HG03521 (cell line): Measurements from ENCODE around the gene MYH7B.

Experiments
- ATAC-seq: cut with Tn5 transposase; IDR thresholded peaks from one replicate; pipeline ENCODE4 v1.9.1; 2021; ENCODE audit warnings: mild to moderate bottlenecking, moderate library complexity; ENCODE audit not compliant: unreplicated experiment

The MYH7B gene

DNA sequence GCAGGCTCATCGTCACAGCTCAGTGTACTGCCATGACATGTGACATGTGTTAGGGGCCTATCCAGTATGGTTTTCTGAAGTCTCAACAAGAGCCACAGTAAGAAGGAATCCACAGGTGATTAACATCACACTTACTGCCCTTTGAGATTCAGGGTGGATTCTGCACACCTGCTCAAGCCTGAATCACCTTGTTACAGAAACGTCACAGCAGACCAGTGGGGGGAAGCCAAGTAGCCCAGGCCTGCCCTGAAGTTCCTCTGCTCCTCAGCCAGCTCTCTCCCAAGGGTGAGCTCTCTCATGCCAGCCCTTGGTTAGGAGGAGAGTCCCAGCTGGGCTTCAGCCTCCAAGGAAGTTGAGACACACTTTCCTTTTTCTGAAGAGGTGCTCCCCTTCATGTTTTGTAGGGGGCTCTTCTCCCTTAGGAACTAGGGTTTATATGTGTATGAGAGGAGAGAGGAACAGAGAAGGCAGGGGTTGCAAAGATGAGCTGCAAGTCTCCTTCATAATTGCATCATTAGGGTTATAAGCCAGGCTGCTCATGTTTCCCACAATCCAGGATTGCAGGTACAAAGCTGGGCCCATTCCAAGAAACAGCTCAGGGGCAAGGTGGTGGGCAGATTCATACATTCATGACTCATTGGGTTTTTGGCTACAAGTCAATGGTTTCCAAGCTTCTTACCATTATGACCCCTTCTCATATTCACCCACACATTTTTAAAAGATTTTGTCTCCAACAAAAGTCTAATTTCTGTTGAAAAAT lies 11.7 kb upstream of the MYH7B start:
- ATAC-seq, result no peak

DNA sequence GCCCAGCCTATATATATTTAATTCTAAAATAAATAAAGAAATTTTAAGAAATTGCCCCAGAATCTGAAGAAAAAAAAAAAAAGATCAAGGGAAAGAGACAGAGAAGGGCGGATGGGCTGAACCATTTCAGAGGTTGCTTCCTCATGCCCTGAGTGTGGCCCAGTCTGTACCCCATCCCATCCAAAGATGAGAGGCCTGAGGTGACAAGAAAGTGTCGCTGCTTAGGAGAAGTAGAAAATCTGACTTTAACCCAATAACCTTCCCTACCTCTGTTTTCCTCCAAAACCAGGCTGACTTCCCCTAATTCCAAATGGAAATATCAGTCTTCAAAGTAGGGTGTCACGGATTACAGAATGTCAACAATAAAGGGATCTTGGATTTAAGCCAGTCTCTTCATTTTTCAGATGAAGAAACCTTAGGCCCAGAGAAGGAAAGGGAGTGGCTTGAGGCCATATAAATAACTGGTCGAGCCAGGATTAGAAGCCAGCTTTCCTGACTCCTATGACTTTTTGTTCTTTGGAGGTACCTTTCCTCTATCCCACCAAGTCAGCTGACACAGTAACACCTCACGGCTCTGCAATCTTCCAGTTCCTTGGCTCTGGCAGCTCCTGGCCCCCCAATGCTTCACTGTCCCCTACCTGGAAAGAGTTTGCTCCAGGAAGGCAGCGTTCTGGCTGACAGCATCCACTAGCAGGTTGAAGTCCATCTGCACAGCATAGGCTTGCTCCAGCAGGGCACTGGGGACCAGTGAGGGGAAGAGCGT lies 10.2 kb upstream of the MYH7B start:
- no peak for ATAC-seq

DNA sequence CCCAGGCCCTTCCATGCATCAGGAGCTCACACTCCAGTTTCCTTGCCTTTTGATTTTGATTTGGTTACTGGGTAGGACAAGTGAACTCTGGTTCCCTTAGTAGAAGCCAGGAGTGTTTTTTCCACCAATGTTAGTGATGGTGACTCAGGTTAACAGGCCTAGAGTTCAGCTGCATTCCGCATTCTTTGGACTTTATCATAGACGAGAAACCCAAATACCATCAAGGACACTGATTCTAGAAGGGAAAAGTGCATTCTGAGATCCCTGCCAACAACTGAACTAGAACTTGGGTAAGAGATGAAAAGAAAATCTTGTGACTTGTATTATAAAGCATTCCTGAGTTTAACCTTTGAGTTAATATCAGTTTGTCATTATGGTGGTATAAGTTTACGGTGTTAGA lies 9.0 kb upstream of the MYH7B start:
- ATAC-seq, result no peak

DNA sequence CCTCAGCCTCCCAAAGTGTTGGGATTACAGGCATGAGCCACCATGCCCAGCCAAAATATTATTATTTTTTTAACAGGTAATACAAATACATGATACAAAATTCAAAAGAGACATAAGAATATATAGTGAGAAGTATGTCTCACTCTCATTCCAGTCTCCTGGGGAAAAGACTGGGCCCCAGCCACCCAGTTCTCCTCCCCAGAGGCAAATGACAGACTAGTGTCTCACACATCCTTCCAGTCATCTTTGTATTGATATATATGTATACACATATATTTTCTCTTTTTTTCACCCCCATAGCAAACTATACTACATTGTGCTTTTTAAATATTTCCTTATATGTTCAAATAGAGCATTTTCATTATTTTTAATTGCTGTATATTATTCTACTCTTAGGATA lies 8.3 kb upstream of the MYH7B start:
- ATAC-seq, result no peak

DNA sequence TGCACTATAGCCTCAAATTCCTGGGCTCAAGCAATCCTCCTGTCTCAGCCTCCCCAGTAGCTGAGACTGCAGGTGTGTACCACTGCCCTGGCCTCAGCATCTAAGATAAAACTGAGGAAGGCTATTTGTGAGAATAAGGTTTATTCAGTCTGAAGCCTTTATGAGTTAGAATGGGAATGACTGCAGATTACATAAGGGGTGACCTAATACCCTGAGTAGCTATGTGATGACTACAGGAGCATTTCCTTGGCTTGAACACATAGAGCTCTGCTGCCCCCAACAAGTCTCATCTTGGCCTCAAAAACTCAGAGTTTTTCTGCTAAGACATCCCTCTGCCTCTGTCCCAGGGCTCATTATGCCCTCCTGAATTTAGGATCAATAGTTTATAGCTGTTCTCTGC lies 7.6 kb upstream of the MYH7B start:
- ATAC-seq, result no peak

DNA sequence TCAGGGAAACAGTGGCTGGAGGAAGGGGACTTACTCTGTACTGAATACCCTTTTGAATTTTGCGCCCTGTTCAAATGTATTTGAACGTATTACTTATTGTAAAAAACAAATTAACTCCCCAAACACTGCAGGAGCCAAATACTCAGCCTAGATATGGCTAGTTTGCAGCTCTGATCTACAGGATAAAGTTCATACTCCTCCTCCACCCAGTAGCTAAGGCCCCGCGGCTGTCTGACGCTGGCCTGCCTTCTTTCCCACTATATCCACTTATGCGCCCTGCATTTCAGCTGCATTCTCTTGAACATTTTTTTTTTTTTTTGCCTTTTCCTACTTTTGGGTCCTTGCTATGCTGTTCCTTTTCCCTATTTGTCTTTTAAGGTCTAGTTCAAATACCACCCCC lies 6.5 kb upstream of the MYH7B start:
- ATAC-seq, result no peak

DNA sequence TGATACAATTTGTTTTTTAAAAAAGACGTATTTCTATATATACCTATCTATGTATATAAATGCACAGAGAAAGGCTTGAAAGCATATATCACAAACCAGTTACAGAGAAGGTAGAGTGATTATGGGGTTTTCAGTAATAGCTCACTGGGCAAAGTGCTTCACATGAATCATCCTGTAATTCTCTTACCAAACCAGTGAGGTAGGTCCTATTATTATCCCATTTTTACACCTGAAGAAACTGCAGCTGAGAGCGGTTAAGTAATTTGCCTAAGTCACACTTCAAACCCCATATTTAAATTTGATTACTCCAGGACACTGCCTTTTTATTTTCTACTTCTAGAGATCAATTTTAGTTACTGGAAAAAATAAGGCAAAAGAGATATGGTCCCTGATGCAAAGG lies 4.4 kb upstream of the MYH7B start:
- no peak for ATAC-seq

DNA sequence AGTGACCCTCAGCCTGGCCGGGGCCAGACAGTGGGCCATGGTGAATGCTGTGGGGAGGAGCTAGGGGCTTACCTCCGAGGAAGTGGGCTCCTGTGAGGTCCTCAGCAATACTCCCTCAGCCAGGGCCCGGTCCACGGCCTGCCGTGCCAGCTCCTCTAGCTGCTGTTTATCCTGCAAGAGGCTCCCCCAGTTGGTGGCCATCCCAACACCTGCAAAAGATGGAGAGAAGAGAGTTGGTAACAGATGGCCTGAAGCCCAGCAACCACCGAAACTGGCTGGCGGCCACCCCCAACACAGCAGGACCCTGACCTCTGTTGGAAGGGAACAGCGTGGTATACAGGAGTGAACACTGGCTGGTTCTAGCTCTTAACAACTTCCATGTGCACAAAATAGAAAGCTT lies 4.0 kb upstream of the MYH7B start:
- ATAC-seq, result no peak

DNA sequence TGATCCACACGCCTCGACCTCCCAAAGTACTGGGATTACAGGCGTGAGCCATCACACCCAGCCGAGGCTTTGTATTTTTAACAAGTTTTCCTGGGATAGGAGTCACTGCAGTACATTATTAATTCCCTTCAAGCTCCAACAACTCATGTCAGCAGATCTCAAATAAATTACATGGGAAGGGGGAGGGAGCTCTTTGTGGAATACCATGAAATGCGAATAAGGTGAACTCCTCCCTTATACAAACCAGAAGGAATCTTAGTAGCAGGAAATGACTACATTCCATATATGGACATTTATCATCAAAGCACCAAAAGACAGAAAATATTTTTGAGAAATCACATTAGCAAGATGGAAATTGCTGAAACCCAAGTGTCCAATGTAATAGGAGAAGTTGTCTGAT lies 3.0 kb upstream of the MYH7B start:
- ATAC-seq, result no peak

DNA sequence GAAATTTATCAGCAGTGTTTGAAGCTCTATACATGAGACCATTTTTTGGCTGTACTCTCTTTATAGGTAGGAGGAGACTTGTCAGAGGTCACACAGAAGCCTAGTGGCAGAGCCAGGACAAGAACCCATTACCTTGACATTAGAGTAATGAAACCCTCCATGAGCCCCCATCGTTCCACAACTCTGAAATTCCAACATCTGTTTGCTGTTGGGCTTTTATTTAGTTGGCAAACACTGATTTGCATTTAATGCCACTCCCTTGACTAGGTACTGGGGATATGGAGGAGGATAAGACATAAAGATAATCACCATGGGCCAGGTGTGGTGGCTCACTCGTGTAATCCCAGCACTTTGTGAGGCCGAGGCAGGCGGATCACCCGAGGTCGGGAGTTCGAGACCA lies 1.7 kb upstream of the MYH7B start:
- no peak for ATAC-seq

DNA sequence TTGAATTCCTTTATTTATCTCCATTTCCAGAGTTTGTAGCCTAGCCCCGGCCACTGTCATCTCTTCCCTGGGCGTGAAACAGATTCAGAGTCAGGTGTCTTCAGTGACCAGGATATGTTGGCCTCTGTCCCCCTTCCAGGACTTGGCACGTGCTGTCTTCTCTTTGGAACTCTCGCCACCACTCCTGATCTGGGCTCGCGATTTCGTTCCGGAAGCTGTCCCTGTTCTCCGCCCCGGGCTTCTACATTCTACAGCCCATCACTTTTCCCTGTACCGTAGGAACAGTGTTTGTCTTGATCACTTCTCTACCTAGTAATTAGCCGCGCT lies 801 bp upstream of the MYH7B start:
- no peak for ATAC-seq

DNA sequence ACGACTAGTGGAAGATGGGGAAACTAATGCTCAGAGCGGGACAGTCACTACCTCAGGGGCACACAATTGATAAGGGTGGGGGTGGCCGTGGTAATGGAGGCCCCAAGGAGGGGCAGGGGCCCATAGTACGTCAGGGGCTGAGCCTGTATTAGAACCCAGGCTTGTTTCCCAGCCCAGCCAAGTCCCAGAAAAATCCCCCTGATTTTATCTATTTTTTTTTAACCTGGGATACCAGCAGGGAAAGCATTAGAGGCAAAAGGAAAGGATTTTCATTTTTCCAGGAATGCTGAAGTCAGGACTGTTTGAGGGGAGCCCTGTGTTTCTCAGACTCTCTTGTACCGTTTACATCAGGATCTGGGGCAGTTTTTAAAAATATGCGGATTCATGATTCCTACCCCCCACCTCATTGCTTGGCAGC lies 382 bp downstream of the MYH7B start:
- no peak for ATAC-seq

DNA sequence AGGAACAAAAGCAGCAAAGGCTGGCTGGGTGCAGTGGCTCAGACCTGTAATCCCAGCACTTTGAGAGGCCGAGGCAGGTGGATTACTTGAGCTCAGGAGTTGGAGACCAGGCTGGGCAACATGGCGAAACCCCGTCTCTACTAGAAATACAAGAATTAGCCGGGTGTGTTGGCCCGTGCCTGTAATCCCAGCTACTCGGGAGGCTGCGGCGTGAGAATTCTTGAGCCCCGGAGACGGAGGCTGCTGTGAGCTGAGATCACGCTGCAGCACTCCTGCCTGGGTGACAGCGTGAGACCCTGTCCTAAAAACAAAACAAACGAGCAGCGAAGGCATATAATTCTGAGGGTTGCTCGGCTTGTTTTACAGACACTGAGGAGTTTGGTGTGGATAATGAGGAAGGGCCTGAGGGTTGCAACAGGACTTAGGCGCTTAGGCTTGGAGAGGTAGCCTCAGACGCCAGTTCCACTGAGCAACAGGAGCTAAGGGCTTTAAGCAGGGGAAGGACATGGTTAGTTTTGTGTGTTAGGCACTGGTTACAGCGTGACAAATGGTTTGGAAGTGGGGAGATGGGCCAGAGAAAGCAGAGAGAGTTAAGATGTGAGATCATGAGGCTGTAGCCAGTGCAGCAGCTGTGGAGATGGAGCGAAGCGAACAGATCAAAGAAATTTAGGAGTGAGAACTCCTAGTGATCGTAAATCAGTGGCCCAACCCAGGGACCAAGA lies 1.2 kb downstream of the MYH7B start:
- no peak for ATAC-seq

DNA sequence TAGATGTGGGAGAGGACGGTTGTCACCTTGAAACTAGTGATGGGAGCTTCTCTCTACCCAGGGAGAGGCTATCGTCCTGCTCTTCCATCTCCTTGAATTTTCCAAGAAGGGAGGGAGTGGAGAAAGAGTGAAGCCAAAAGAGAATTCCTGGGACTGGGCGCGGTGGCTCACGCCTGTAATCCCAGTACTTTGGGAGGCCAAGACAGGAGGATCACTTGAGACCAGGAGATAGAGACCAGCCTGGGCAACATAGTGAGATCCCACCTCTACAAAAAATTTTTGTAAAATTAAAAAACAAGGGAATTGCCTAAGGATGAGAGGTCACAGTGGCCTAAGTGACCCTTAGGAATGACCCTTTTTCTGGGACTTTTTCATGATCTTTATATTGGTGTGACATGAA lies 8.8 kb downstream of the MYH7B start:
- no peak for ATAC-seq

DNA sequence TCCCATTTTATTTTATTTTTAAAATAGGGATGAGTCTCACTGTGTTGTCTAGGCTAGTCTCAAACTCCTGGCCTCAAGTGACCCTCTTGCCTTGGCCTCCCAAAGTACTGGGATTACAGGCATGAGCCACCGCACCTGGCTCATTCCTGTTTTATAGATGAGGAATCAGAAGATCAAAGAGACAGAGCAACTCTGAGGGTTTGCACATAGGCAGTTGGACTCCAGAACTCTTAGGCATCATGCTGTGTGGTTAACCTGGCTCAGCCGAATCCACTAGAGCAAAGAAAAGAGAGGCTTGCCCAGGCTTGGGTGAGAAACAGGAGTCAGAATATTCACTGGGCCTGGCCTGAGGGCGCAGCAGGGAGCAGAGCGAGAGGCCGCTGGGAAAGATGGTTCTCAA lies 9.4 kb downstream of the MYH7B start:
- ATAC-seq, result no peak

DNA sequence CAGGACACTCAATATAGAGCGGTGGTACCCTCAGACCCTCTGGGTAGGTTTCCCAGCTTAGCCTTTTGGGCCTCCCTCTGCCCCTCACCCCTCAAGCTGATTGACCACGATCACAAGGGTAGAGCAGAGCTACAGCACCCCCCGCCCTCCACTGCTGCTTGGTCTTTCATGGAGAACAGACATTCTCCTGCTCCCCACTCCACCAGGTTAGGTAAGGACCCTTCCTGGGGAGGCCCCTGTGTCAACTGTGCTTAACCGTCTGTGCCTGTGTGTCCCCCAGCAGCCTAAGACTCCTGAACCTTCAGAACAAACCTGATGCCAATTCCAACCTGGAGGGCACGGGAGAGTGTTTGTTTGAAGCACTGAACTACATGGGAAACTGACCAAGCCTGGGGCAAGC lies 11.8 kb downstream of the MYH7B start:
- ATAC-seq, result no peak

DNA sequence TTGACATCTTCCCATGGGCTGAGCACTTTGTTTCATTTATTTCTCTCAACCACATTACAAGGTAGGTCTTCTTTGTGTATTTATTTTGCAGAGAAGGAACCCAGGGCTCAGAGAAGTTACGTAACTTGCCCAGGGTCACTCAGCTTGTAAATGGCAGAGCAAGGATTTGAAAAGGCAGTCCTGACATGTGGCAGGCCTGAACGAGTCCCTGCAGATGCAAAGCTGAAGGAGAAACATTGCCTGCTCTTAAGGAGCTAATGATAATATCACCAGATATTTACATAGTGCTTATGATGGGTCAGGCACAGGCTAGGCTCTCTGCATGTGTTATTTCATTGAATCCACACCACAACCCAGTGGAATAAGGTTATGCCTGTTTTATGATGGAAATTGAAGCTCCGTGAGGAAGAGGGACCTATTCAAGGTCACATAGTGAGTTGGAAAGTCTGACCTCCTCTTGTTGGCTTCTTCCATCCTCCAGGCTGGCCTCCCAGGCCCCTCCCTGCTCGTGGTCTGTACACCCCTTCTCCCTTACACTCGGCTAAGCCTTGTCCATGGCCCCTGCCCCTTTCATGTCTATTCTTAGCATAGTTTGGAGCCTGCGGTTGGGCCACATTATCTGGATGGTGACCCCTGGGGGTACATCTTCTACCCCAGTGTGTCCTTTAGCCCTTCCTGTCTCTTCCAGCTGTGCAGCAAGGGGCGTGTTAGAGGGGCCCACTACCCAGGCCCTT lies 12.5 kb downstream of the MYH7B start:
- ATAC-seq, result no peak

DNA sequence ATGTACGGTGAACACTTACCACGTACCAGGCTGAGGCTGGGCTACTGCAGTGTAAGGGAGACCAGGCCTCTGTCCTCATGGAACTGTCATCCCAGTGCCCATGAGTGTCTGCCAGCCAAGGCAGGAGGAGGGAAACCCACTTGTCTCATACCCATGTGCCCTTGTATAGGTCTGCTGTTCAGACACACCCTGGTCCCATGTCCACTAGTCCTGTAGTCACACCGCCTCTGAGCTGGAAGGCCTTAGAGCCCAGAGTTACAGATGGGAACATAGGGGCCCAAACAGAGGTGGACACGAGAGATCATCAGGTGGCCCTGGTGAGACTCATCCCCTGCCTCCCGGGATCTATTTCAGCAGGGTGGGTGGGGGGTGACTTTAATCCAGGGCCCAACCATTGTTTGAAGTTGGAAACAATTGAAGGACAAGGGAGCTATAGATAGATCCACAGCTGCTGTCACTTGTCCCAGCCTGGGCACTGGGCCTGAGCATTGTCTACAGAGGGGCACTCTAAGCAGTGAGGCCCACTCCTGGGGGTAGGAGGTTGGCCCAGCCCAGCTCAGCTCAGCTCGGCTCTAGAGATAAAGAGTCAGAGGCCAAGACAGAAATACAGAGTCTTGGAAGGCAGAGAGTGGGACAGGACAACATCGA lies 14.6 kb downstream of the MYH7B start:
- ATAC-seq, result no peak

DNA sequence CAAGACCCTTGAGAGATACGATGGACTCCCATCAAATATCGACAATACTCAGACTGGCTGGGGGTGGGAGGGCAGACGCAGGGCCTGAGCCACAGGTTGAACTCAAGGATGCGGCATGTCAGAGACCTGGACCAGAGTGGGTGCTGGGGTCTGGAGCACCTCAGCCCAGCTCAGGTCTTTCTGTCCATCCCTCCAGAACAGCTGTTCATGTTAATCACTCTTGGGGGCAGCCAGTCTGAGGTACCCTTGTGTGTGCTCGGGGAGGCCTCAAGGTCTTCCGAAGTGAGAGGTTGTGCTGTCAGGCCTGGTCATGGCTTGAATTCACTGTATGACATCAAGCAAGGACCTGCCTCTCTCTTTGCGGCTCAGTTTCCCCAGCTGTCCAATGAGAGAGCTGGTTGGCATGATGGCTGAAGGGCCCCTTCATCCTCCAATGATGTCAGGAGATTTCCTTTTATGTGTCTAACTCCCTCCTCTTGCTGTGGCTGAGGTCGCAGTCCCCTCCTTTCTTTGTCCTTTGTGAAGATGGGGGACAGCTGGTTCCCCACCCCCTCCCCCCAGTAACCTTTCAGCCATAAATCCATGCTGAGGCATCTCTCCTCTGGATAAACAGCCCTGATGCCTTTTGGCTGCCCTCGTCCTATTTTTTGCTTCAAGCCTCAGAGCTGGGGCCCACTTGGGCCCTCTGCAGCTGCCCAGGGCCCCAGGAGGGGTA lies 15.3 kb downstream of the MYH7B start:
- no peak for ATAC-seq

DNA sequence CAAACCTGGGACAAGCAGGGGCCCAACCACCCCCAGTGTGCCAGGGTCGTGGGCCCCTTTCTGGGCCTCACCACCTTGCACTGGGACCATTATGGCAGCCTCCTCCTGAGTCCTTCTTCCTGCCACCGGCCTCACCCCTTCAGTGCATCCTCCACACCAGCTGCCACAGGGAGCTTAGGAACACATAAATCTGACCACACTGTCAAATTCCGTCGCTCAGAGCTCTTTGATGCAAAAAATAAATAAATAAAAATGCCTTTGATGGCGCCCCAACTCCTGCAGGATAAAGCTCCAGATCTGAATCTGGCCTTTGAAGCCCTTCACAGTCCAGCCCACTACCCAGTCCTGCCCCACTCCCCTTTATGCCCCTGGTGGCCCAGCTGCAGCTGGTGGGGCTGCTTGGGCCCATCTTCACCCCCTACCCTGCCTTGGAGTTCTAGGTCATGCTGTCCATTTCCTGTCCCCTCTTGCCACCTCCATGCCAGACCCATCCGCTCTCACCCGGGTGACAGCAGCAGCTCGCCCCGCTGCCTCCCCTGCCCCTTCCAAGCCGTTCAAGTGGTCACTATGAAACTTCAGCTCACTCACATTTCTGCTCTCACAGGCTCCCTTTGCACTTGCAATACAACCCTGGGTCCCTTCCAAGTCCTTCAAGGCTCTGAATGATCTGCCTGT lies 16.0 kb downstream of the MYH7B start:
- ATAC-seq, result no peak
